Chondrocyte (in vitro differentiated cells): ENCODE data around the gene ASB14. TPM values are rescaled to one million over a fixed set of nuclear protein-coding genes. Genes with fewer than 3 reads are reported as not detected.

ENCODE experiments used
- DNase-seq: peaks from one replicate; pipeline ENCODE4 v3.0.0; 2021; ENCODE audit warnings: mixed read lengths, low spot score
- H3K27ac Mint-ChIP-seq: one replicate; pipeline ENCODE4 v1.8.0; 2021; ENCODE audit warnings: mild to moderate bottlenecking, moderate library complexity, mixed read lengths; ENCODE audit not compliant: unreplicated experiment
- H3K27me3 Mint-ChIP-seq: 2 replicates; pipeline ENCODE4 v1.8.0; 2021; ENCODE audit warnings: low read depth, mixed read lengths
- H3K36me3 Mint-ChIP-seq: 2 replicates; pipeline ENCODE4 v1.8.0; 2021; ENCODE audit warnings: low read depth, mixed read lengths
- H3K4me1 Mint-ChIP-seq: 2 replicates; pipeline ENCODE4 v1.8.0; 2021; ENCODE audit warnings: low read depth, mild to moderate bottlenecking, mixed read lengths
- H3K4me3 Mint-ChIP-seq: one replicate; pipeline ENCODE4 v1.8.0; 2021; ENCODE audit warnings: mild to moderate bottlenecking, moderate library complexity, mixed read lengths; ENCODE audit not compliant: unreplicated experiment
- H3K9me3 Mint-ChIP-seq: 2 replicates; pipeline ENCODE4 v1.8.0; 2021; ENCODE audit warnings: low read depth, mixed read lengths
- total RNA-seq: library from RNA; stranded (reverse); gene quantifications from 3 replicates; pipeline ENCODE4 v1.2.1, GENCODE V29; 2021
- TF ChIP-seq, protein P1 (sequence below): fragments of 200-600 bp; sonication (generic); IDR thresholded peaks from 2 replicates; pipeline ENCODE4 v1.5.0; 2021; ENCODE audit warnings: antibody characterized with exemption, mild to moderate bottlenecking, moderate library complexity

ASB14 gene
- total RNA-seq, 1 donor from 2014 or later = not detected

GRCh38 chr3:57257678-57258077 is 34.8 kb downstream of the ASB14 start:
- DNase-seq = no peak
- Mint-ChIP-seq H3K27ac (no peak overlapping the region), H3K4me1 (peaks cover 11% of the 10 kb centered on the region), H3K9me3 (no peaks in the 10 kb centered on the region), H3K27me3 (no peaks in the 10 kb centered on the region), H3K4me3 (no peak overlapping the region), H3K36me3 (peaks cover 39% of the 10 kb centered on the region)
- TF ChIP-seq, protein P1, sequence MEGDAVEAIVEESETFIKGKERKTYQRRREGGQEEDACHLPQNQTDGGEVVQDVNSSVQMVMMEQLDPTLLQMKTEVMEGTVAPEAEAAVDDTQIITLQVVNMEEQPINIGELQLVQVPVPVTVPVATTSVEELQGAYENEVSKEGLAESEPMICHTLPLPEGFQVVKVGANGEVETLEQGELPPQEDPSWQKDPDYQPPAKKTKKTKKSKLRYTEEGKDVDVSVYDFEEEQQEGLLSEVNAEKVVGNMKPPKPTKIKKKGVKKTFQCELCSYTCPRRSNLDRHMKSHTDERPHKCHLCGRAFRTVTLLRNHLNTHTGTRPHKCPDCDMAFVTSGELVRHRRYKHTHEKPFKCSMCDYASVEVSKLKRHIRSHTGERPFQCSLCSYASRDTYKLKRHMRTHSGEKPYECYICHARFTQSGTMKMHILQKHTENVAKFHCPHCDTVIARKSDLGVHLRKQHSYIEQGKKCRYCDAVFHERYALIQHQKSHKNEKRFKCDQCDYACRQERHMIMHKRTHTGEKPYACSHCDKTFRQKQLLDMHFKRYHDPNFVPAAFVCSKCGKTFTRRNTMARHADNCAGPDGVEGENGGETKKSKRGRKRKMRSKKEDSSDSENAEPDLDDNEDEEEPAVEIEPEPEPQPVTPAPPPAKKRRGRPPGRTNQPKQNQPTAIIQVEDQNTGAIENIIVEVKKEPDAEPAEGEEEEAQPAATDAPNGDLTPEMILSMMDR = no peak

DNA sequence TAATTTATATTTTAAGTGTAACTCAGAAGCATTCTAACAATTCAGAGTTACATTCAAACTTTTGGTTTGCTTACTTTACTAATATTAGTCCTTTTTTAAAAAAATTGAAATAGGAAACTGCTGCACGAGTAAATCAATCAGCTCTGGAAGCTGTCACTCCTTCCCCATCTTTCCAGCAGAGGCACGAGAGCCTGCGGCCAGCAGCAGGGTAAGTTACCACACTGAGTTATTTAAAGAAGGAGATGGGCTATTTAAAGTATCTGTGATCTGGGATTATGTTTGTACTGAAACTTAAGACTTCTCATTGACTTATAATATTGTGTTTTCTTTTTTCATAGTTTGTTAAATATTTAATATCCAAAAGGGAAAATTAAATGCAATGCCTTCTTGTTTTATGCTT is 35.6 kb downstream of the ASB14 start:
- Mint-ChIP-seq H3K27me3 (no peaks in the 10 kb centered on the region), H3K9me3 (no peaks in the 10 kb centered on the region), H3K27ac (peak overlapping the region; percentile 24), H3K36me3 (peaks cover 34% of the 10 kb centered on the region), H3K4me3 (no peak overlapping the region), H3K4me1 (peaks cover 15% of the 10 kb centered on the region)
- no peak for DNase-seq
- TF ChIP-seq, protein P1 = peak; percentile 36

GRCh38 chr3:57252404-57252803 is 40.1 kb downstream of the ASB14 start:
- TF ChIP-seq, protein P1 = no peak
- no peak for DNase-seq
- H3K4me3 Mint-ChIP-seq = no peak overlapping the region
- H3K9me3 Mint-ChIP-seq = no peaks in the 10 kb centered on the region
- H3K27me3 Mint-ChIP-seq = no peaks in the 10 kb centered on the region
- peaks cover 11% of the 10 kb centered on the region for H3K4me1 Mint-ChIP-seq
- peak overlapping the region; percentile 42 for H3K27ac Mint-ChIP-seq
- peaks cover 23% of the 10 kb centered on the region for H3K36me3 Mint-ChIP-seq

DNA sequence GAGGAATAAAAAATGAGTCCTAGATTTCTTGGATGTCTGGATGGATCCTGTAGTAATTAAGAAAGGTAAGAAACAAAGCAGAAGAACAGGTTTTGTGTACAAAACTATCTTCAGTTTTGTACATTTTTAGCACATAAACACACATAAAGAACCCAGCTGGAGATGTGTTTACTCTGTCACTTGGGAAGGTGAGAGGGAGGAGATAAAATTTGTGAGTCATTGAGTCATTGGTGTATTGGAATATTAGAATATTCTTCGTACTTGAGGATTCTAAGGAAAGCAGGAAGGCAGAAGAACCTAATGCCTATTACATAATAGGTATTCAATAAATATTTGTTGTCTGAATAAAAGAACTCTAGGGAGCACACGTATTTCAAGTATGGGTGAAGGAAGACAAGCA is 47.5 kb downstream of the ASB14 start:
- DNase-seq = no peak
- H3K27me3 Mint-ChIP-seq = no peaks in the 10 kb centered on the region
- TF ChIP-seq, protein P1 = no peak
- no peak overlapping the region for H3K27ac Mint-ChIP-seq
- H3K4me3 Mint-ChIP-seq = no peak overlapping the region
- no peaks in the 10 kb centered on the region for H3K9me3 Mint-ChIP-seq
- H3K4me1 Mint-ChIP-seq = no peaks in the 10 kb centered on the region
- peaks cover 46% of the 10 kb centered on the region for H3K36me3 Mint-ChIP-seq

- no peaks in the 10 kb centered on the region for H3K9me3 Mint-ChIP-seq
- no peak overlapping the region for H3K27ac Mint-ChIP-seq
- H3K4me1 Mint-ChIP-seq = peaks cover 15% of the 10 kb centered on the region
- H3K36me3 Mint-ChIP-seq = peaks cover 11% of the 10 kb centered on the region
- TF ChIP-seq, protein P1 = no peak
- no peaks in the 10 kb centered on the region for H3K27me3 Mint-ChIP-seq
- no peak overlapping the region for H3K4me3 Mint-ChIP-seq
- no peak for DNase-seq
These were observed 57.6 kb downstream of the ASB14 start for GRCh38 chr3:57234613-57235575.
